Lower leg skin (tissue), 3 donors: ENCODE measurements around the gene TLL1.

ENCODE experiments used
- POLR2A ChIP-seq, 2 donors: fragments of 450-650 bp; IDR thresholded peaks; one replicate each; pipeline ENCODE4 v1.6.1; 2016 to 2017; ENCODE audit warnings: antibody characterized with exemption in 2 of 2, mild to moderate bottlenecking in 1 of 2, moderate library complexity in 1 of 2
- TF ChIP-seq, protein P1 (sequence below), 3 donors: fragments of 450-650 bp; IDR thresholded peaks; one replicate each; pipeline ENCODE4 v1.5.1; 2016; ENCODE audit warnings: antibody characterized with exemption in 3 of 3, mild to moderate bottlenecking in 3 of 3, moderate library complexity in 2 of 3

DNA sequence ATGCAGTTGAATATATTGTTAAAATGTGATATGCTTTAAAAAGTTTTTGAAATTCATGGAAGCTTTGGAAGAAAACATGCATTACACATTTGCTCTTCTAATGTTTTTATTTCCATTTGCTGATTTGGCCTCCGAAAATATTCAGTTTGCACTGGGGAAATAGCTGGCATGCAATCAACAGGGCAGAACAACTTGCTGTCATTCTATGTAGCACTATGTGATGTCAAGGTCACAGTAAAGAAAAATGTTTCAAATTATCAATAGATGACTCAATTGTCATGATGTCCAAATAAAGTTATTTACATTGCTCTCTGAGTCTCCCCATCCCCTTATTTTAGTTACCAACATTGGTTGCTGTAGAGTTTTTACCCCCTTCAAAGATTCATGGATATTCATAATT is 119.2 kb downstream of the TLL1 start:
- TF ChIP-seq, protein P1, sequence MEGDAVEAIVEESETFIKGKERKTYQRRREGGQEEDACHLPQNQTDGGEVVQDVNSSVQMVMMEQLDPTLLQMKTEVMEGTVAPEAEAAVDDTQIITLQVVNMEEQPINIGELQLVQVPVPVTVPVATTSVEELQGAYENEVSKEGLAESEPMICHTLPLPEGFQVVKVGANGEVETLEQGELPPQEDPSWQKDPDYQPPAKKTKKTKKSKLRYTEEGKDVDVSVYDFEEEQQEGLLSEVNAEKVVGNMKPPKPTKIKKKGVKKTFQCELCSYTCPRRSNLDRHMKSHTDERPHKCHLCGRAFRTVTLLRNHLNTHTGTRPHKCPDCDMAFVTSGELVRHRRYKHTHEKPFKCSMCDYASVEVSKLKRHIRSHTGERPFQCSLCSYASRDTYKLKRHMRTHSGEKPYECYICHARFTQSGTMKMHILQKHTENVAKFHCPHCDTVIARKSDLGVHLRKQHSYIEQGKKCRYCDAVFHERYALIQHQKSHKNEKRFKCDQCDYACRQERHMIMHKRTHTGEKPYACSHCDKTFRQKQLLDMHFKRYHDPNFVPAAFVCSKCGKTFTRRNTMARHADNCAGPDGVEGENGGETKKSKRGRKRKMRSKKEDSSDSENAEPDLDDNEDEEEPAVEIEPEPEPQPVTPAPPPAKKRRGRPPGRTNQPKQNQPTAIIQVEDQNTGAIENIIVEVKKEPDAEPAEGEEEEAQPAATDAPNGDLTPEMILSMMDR (IDR thresholded peaks at IDR 0.05): no peak
- no peak for TF ChIP-seq POLR2A (IDR thresholded peaks at IDR 0.05)
